B cell (primary cell): ENCODE results near the gene COMMD1. TPM values are rescaled to one million over a fixed set of nuclear protein-coding genes. Genes with fewer than 3 reads are reported as not detected.

ENCODE experiments used
- ATAC-seq: fragments of 200-7000 bp; cut with Tn5 transposase; one replicate; pipeline ENCODE4 v1.10.0; 2021; ENCODE audit warnings: low read depth, mild to moderate bottlenecking, moderate number of reproducible peaks, moderate library complexity
- CTCF ChIA-PET: fragments of 350-600 bp; sonication (Branson Sonifier 250); formaldehyde crosslinking; loops from one replicate; lab custom pipeline; 2021; ENCODE audit warnings: antibody characterized with exemption, inconsistent platforms; lab: Charles Lee
- POLR2A ChIA-PET: fragments of 350-600 bp; sonication (Branson Sonifier 250); formaldehyde crosslinking; loops from one replicate; lab custom pipeline; 2021; ENCODE audit warnings: antibody characterized with exemption; lab: Charles Lee
- DNase-seq: peaks from one replicate; pipeline ENCODE4 v3.0.0; 2013
- H2AFZ ChIP-seq: 2 replicates; pipeline ENCODE4 v1.6.1; 2012; ENCODE audit warnings: mild to moderate bottlenecking, low read depth, low read length; ENCODE audit not compliant: insufficient read depth, poor library complexity, severe bottlenecking
- H3K27ac ChIP-seq, 2 donors: 1 replicate in 1 of 2; 2 replicates in 1 of 2; pipeline ENCODE4 v1.5.1; 2012 to 2013; ENCODE audit warnings: low read length in 2 of 2, mild to moderate bottlenecking in 2 of 2, moderate library complexity in 1 of 2
- H3K27me3 ChIP-seq, 4 experiments: fragments of 200-600 bp in 1 of 4; sonication (generic) in 1 of 4; replicated peaks in 1 of 4; 1 replicate in 2 of 4; 2 replicates in 2 of 4; pipeline versions ENCODE4 v1.6.1 to v1.7.0; 2013 to 2016; ENCODE audit warnings: low read length in 3 of 4, mild to moderate bottlenecking in 2 of 4, mixed read lengths in 1 of 4, moderate library complexity in 1 of 4; ENCODE audit not compliant: insufficient read depth in 4 of 4, control insufficient read depth in 3 of 4; ENCODE audit errors: control extremely low read depth in 1 of 4
- H3K36me3 ChIP-seq, 2 experiments: replicated peaks in 1 of 2; 1 replicate in 1 of 2; 2 replicates in 1 of 2; pipeline versions ENCODE4 v1.6.1 to v1.7.1; 2013; ENCODE audit warnings: low read length in 1 of 2; ENCODE audit not compliant: insufficient read depth in 2 of 2, control insufficient read depth in 1 of 2; ENCODE audit errors: control extremely low read depth in 1 of 2, extremely low read depth in 1 of 2
- H3K4me1 ChIP-seq, 2 donors: fragments of 200-600 bp in 1 of 2; sonication (generic) in 1 of 2; 1 replicate in 1 of 2; 2 replicates in 1 of 2; pipeline versions ENCODE4 v1.5.1 to v1.6.1; 2013 to 2017; ENCODE audit warnings: low read length in 2 of 2; ENCODE audit not compliant: control insufficient read depth in 2 of 2, insufficient read depth in 2 of 2
- H3K4me2 ChIP-seq: replicated peaks from 2 replicates; pipeline ENCODE3; 2012; ENCODE audit warnings: mild to moderate bottlenecking, low read depth, low read length; ENCODE audit not compliant: poor library complexity, severe bottlenecking
- H3K4me3 ChIP-seq, 5 experiments: fragments of 200-600 bp in 1 of 5; sonication (generic) in 1 of 5; 1 replicate in 3 of 5; 2 replicates in 2 of 5; pipeline versions ENCODE4 v1.5.1 to v1.7.0; 2011 to 2016; ENCODE audit warnings: low read length in 4 of 5, mild to moderate bottlenecking in 4 of 5, low read depth in 2 of 5, control low read depth in 1 of 5, moderate library complexity in 1 of 5; ENCODE audit not compliant: insufficient read depth in 1 of 5; ENCODE audit errors: control extremely low read depth in 1 of 5, extremely low read depth in 1 of 5
- H3K79me2 ChIP-seq: fragments of 200-600 bp; sonication (generic); one replicate; pipeline ENCODE4 v1.6.0; 2016; ENCODE audit warnings: low read length; ENCODE audit not compliant: control insufficient read depth, insufficient read depth
- H3K9ac ChIP-seq: fragments of 200-600 bp; sonication (generic); 2 replicates; pipeline ENCODE4 v1.6.1; 2017; ENCODE audit warnings: mild to moderate bottlenecking, low read length, moderate library complexity
- H3K9me3 ChIP-seq, 3 donors: one replicate each; pipeline versions ENCODE4 v1.6.1 to v1.7.1; 2013; ENCODE audit warnings: low read length in 2 of 3; ENCODE audit not compliant: control insufficient read depth in 2 of 3, insufficient read depth in 1 of 3; ENCODE audit errors: control extremely low read depth in 1 of 3
- H4K20me1 ChIP-seq: 2 replicates; pipeline ENCODE4 v1.6.0; 2012; ENCODE audit warnings: mild to moderate bottlenecking, low read length; ENCODE audit not compliant: insufficient read depth, control insufficient read depth, poor library complexity, severe bottlenecking
- H3K27ac Mint-ChIP-seq: one replicate; pipeline ENCODE4 v1.8.0; 2021; ENCODE audit warnings: mixed read lengths
- H3K27me3 Mint-ChIP-seq: one replicate; pipeline ENCODE4 v1.8.0; 2021; ENCODE audit warnings: mixed read lengths
- H3K4me1 Mint-ChIP-seq: one replicate; pipeline ENCODE4 v1.8.0; 2021; ENCODE audit warnings: mixed read lengths
- H3K4me3 Mint-ChIP-seq: one replicate; pipeline ENCODE4 v1.8.0; 2021; ENCODE audit warnings: mixed read lengths
- H3K9me3 Mint-ChIP-seq: one replicate; pipeline ENCODE4 v1.8.0; 2022; ENCODE audit warnings: mixed read lengths; ENCODE audit not compliant: insufficient read depth
- CTCF ChIP-seq: fragments of 200-600 bp; IDR thresholded peaks from one replicate; pipeline ENCODE4 v1.8.0; 2022; ENCODE audit warnings: antibody characterized with exemption, mild to moderate bottlenecking
- EZH2 ChIP-seq: IDR thresholded peaks from 2 replicates; pipeline ENCODE4 v1.6.1; 2012; ENCODE audit warnings: borderline replicate concordance, low read depth, mild to moderate bottlenecking, moderate library complexity, low read length; ENCODE audit not compliant: insufficient read depth, poor library complexity, severe bottlenecking
- WGBS: methylation state at CpG from one replicate; pipeline ENCODE4 v1.1.5; 2013; ENCODE audit warnings: missing lambda C conversion rate; ENCODE audit not compliant: insufficient coverage; 5-methylcytosine and 5-hydroxymethylcytosine counted together
- intact Hi-C: fragments of 100-400 bp; cut with micrococcal nuclease; formaldehyde crosslinking; loops from one replicate; pipeline ENCODE4 v1.10.0; 2022
- polyA plus RNA-seq: library from polyadenylated mRNA; depleted of rRNA; stranded (reverse); fragments of >200 nt; gene quantifications from 2 replicates; pipeline ENCODE4 v1.2.3, GENCODE V29; 2012
- total RNA-seq, 2 donors: library from RNA; stranded (reverse); fragments of 120-200 nt in 1 of 2; gene quantifications; 1 replicate in 1 of 2; 2 replicates in 1 of 2; pipeline versions ENCODE4 v1.2.3 to v1.2.4, GENCODE V29; 2013 to 2022

COMMD1 gene
- total and polyA plus RNA-seq, 2 donors (not counting 1 experiment from before 2014, with no cell fraction given): 20.6 to 25.1 TPM

GRCh38 chr2:62007555-62007954 is 102.1 kb downstream of the COMMD1 start:
- CTCF ChIA-PET: interaction anchor here (0.8 to 1.3 kb wide), 2 partner anchors 13 to 18 kb away, joined by 3 to 4 read pairs; no protein-coding TSS in a partner anchor
- Mint-ChIP-seq H3K9me3 (no peaks in the 10 kb centered on the region), H3K4me1 (peaks cover 5% of the 10 kb centered on the region), H3K27ac (no peak overlapping the region), H3K27me3 (no peaks in the 10 kb centered on the region), H3K4me3 (no peak overlapping the region)
- Histone ChIP-seq H3K9me3 (peaks cover 0 to 2% (median 0%) of the 10 kb centered on the region in 3 donors), H3K4me3 (no peak overlapping the region), H3K27me3 (no peaks in the 10 kb centered on the region), H4K20me1 (no peaks in the 10 kb centered on the region), H3K36me3 (no peaks in the 10 kb centered on the region), H3K9ac (no peak overlapping the region), H3K4me1 (no peaks in the 10 kb centered on the region), H2AFZ (no peak overlapping the region), H3K79me2 (no peaks in the 10 kb centered on the region), H3K4me2 (no peak overlapping the region), H3K27ac (no peak overlapping the region)
- POLR2A ChIA-PET: no interaction called here
- no peak for TF ChIP-seq CTCF
- TF ChIP-seq EZH2: no peak
- no peak for ATAC-seq
- no CpG with 5 or more reads among the region's 3 CpGs for WGBS
- intact Hi-C loops: no loop called here
- DNase-seq: no peak

- Histone ChIP-seq H3K79me2 (no peaks in the 10 kb centered on the region), H3K9ac (no peak overlapping the region), H3K36me3 (no peaks in the 10 kb centered on the region), H3K27ac (no peak overlapping the region), H3K4me3 (no peak overlapping the region), H3K9me3 (no peaks in the 10 kb centered on the region), H3K27me3 (no peaks in the 10 kb centered on the region), H3K4me1 (no peaks in the 10 kb centered on the region), H2AFZ (no peak overlapping the region), H3K4me2 (no peak overlapping the region), H4K20me1 (no peaks in the 10 kb centered on the region)
- TF ChIP-seq EZH2: no peak
- no peak for TF ChIP-seq CTCF
- ATAC-seq (no peak), DNase-seq (no peak)
- Mint-ChIP-seq H3K27me3 (no peaks in the 10 kb centered on the region), H3K4me1 (peaks cover 8% of the 10 kb centered on the region), H3K9me3 (no peaks in the 10 kb centered on the region), H3K4me3 (no peak overlapping the region), H3K27ac (no peak overlapping the region)
- ChIA-PET CTCF (interaction anchor here (1.5 kb wide), 1 partner anchor 17 kb away, joined by 5 read pairs; no protein-coding TSS in a partner anchor), POLR2A (no interaction called here)
- intact Hi-C loops: no loop called here
- 80% methylated on average over 2 of the region's 3 CpGs for WGBS
These were observed 105.3 kb downstream of the COMMD1 start for GRCh38 chr2:62010632-62011256.
